ENCODE data around the gene RYR2.

Gene RYR2

GRCh38 chr1:237152506-237153335, 110.7 kb downstream of the RYR2 start:
- DNase-seq = no peak

GRCh38 chr1:237154157-237154556, 112.2 kb downstream of the RYR2 start:
- DNase-seq = no peak

- DNase-seq = no peak
Observed at GRCh38 chr1:237164406-237165352, 122.7 kb downstream of the RYR2 start.

GRCh38 chr1:237166086-237166485, 124.1 kb downstream of the RYR2 start:
- no peak for DNase-seq

- DNase-seq = no peak
Observed at GRCh38 chr1:237166593-237167101, 124.7 kb downstream of the RYR2 start.

- DNase-seq = no peak
Observed at GRCh38 chr1:237170149-237170548, 128.2 kb downstream of the RYR2 start.

GRCh38 chr1:237171454-237172117, 129.6 kb downstream of the RYR2 start:
- no peak for DNase-seq

- DNase-seq = no peak
Observed at GRCh38 chr1:237172118-237172485, 130.1 kb downstream of the RYR2 start.

GRCh38 chr1:237179503-237179902, 137.5 kb downstream of the RYR2 start:
- no peak for DNase-seq

- no peak for DNase-seq
Observed at GRCh38 chr1:237180256-237180655, 138.3 kb downstream of the RYR2 start.

GRCh38 chr1:237181743-237182317, 139.8 kb downstream of the RYR2 start:
- no peak for DNase-seq

GRCh38 chr1:237183963-237184540, 142.1 kb downstream of the RYR2 start:
- DNase-seq = no peak

GRCh38 chr1:237186675-237187074, 144.7 kb downstream of the RYR2 start:
- no peak for DNase-seq

GRCh38 chr1:237187842-237188241, 145.9 kb downstream of the RYR2 start:
- no peak for DNase-seq

GRCh38 chr1:237191403-237191802, 149.4 kb downstream of the RYR2 start:
- DNase-seq = no peak

GRCh38 chr1:237197470-237198425, 155.8 kb downstream of the RYR2 start:
- DNase-seq = no peak

- DNase-seq = no peak
Observed at GRCh38 chr1:237199026-237199425, 157.0 kb downstream of the RYR2 start.

GRCh38 chr1:237201155-237201554, 159.2 kb downstream of the RYR2 start:
- DNase-seq = no peak

GRCh38 chr1:237204841-237205240, 162.9 kb downstream of the RYR2 start:
- DNase-seq = no peak

GRCh38 chr1:237205400-237206064, 163.5 kb downstream of the RYR2 start:
- no peak for DNase-seq

GRCh38 chr1:237206065-237206414, 164.1 kb downstream of the RYR2 start:
- no peak for DNase-seq

All from NCI-H2081 treated with DMSO at 0.1 percent for 48 hours (cell line).